Astrocyte of the spinal cord (primary cell): ENCODE measurements around the gene DKKL1.

Experiments
- DNase-seq: peaks from one replicate; pipeline ENCODE4 v3.0.0; 2011; ENCODE audit warnings: low read depth, low spot score
- H3K4me3 ChIP-seq: 2 replicates; pipeline ENCODE4 v1.5.1; 2011; ENCODE audit warnings: low read depth, mild to moderate bottlenecking, low read length, moderate library complexity
- in situ Hi-C: cut with HindIII; loops from 2 replicates; pipeline ENCODE4 v1.10.0; 2017; ENCODE audit warnings: low sequenced_read_pairs
- TF ChIP-seq, protein P1 (sequence below): IDR thresholded peaks from 2 replicates; pipeline ENCODE4 v1.5.1; 2012; ENCODE audit warnings: low read depth, mild to moderate bottlenecking, low read length, inconsistent platforms

The DKKL1 gene

DNA sequence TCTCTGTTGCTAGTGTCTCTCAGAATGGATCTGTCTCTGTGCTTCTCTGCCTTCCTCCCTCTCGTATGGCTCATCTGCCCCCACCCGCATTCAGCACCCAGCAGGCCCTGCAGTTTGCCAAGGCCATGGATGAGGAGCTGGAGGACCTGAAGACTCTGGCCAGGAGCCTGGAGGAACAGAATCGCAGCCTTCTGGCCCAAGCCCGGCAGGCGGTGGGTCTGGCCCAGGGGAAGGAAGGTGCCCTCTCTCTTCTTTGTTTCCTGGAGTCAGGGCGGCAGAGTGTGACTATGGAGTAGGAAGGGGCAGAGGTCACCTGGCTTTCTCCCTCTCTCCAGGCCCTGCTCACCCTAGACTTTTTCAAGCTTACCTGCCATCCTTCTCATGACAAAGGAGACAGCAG, 35.3 kb downstream of the DKKL1 start:
- in situ Hi-C loops, result no loop called here
- DNase-seq, result no peak
- H3K4me3 ChIP-seq, result no peak overlapping the region

DNA sequence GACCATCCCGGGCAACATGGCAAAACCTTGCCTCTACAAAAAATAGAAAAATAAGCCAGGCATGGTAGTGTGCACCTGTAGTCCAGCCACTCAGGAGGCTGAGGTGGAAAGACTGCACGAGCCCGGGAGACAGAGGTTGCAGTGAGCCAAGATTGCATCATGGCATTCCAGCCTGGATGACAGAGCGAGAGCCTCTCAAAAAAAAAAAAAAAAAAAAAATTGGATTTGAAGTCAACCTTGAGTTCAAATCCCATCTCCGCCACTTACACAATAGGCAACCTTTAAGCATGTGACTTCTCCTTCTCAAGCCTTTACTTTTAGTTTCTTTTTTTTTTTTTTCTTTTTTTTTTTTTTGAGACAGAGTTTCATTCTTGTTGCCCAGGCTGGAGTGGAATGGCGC, 36.4 kb downstream of the DKKL1 start:
- TF ChIP-seq, protein P1, sequence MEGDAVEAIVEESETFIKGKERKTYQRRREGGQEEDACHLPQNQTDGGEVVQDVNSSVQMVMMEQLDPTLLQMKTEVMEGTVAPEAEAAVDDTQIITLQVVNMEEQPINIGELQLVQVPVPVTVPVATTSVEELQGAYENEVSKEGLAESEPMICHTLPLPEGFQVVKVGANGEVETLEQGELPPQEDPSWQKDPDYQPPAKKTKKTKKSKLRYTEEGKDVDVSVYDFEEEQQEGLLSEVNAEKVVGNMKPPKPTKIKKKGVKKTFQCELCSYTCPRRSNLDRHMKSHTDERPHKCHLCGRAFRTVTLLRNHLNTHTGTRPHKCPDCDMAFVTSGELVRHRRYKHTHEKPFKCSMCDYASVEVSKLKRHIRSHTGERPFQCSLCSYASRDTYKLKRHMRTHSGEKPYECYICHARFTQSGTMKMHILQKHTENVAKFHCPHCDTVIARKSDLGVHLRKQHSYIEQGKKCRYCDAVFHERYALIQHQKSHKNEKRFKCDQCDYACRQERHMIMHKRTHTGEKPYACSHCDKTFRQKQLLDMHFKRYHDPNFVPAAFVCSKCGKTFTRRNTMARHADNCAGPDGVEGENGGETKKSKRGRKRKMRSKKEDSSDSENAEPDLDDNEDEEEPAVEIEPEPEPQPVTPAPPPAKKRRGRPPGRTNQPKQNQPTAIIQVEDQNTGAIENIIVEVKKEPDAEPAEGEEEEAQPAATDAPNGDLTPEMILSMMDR, result no peak
- no peak for DNase-seq
- no peak overlapping the region for H3K4me3 ChIP-seq
- in situ Hi-C loops, result no loop called here

More for the DNA sequence above, 35.3 kb downstream of the DKKL1 start:
- TF ChIP-seq, protein P1, result no peak

DNA sequence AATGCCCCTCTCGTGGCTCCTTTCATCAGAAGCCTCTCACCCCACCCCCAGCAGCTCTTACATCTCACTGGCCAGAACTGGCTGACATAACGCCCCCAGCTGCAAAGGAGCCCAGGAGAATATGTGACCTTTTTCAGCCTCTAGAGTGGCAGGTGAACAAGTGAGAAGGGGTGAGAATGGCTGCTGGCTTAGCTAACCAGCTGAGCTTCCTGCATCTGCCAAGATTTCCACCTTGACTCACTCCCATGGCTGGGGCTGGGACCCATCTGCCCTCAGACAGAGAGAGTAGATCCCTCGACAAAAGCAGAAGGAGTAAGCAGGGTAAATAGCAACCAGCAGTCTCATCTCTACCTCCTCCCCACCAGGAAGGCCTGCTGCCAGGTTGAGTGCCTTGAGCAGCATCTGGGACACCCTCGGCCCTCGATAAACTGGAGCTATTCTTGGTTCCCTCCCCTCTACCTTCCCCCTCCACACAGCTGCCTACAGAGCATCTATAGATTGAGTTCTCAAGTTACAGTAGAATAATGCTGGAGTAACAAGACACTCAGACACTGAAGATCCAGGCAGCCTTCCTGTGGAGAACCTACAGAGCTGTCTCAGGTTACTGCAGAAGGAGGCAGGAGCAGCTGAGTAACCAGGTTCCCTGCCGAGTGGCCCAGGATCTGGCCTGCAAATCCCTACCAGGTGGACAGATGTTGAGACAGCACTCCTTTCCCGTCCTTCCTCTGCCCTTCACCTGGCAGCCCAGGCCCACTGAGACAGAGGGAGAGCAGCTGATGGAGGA, 39.9 kb downstream of the DKKL1 start:
- in situ Hi-C loops, result no loop called here
- TF ChIP-seq, protein P1, result no peak
- peak; percentile 80 for DNase-seq
- no peak overlapping the region for H3K4me3 ChIP-seq

DNA sequence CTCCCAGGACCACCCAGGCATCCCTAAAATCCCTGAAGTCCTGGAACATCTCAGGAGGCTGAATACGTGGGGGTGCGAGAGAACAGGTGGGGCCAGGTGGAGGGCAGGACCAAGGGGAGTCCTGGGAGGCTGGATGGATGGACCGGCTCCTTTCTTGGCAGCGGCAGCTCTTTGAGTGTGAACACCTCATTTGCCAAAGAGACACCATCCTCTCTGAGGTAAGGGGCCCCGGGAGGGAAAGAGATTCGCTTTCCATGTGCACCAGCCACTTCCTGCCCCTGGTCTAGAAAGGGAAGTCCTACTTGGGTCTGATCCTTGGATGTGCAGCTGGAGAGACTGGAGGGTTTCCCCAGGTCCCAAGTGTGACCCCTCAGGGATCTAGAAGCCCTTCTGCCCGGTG, 43.4 kb downstream of the DKKL1 start:
- in situ Hi-C loops, result no loop called here

DNA sequence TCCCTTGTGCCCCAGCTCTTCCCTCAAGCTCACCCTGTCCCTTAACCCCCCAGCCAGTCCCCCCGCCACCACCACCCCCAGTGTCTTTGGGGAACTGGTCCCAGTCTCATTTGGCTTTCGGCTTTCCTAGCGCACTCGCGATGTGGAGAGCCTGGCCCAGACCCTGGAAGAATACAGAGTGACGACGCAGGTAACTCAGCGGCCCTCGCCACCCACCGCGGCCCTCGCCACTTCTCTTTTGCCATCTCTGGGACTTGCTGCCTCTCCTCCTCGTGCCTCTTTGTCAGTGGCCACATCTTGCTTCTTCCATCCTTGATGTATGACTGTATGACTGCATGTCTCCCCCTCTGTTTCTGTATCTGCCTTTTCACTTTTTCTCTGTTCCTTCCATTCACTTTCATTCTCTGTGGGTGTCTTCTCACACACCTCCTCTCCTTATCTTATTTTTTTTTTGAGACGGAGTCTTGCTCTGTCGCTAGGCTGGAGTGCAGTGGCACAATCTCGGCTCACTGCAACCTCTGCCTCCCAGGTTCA, 43.9 kb downstream of the DKKL1 start:
- in situ Hi-C loops, result no loop called here
- H3K4me3 ChIP-seq, result no peak overlapping the region
- TF ChIP-seq, protein P1, result no peak
- DNase-seq, result no peak

More for the DNA sequence above, 43.4 kb downstream of the DKKL1 start:
- no peak for DNase-seq
- H3K4me3 ChIP-seq, result no peak overlapping the region
- TF ChIP-seq, protein P1, result no peak

DNA sequence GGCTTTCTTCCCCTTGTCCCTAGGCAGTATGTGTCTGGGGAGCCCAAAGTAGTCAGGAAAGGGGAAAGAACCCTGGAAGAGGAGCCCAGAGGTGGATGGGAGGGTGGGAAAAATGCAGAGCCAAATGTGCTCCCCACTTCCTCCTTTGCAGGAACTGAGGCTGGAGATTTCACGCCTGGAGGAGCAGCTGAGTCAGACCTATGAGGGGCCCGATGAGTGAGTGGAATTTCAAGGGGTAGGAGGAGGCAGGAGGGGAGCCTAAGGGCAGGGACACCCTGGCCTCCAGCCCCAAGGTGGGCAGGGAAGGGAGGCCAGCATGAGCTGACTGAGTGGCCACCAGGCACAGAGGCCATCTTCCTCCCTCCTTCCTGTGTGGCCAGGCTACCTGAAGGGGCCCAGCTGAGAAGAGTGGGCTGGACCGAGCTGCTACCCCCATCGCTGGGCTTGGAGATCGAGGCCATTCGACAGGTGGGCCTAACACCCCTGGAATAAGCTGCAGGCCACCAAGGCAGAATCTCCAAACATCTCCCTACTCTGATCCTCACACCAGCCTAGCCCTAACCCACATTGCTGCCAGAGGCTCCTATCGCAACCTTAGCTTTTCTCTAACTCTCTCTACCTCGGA, 45.3 kb downstream of the DKKL1 start:
- DNase-seq, result no peak
- in situ Hi-C loops, result no loop called here
- H3K4me3 ChIP-seq, result no peak overlapping the region
- TF ChIP-seq, protein P1, result no peak
